GM21381 (cell line): ENCODE results near the gene IL10RB.
"Not testable (repeated sequence)": the region's sequence is repeated elsewhere in the genome, so short reads cannot be mapped to it uniquely, and the experiment has no call there.

Experiments used
- ATAC-seq: cut with Tn5 transposase; IDR thresholded peaks from one replicate; pipeline ENCODE4 v1.9.1; 2021; ENCODE audit warnings: mild to moderate bottlenecking, moderate library complexity; ENCODE audit not compliant: unreplicated experiment

Gene IL10RB

GRCh38 chr21:33300701-33301631, 34.8 kb downstream of the IL10RB start:
- no peak for ATAC-seq

DNA sequence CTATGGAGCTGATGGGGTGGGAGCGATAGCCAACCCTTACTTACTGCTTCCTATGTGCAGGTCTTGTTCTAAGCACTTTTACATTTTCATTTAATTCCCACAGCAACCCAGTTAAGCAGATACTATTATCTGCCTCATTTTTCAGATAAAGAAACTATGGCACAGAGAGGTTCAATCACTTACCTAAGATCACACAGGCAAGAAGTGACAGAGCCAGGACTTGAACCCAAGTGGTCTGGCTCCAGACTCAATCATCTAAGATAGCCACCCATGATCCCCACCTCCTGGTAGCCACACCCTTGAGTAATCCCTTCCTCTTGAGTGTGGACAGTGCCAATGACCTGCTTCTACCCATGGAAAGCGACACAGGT, 35.5 kb downstream of the IL10RB start:
- no peak for ATAC-seq

- ATAC-seq: no peak
Observed at GRCh38 chr21:33302055-33302454, 35.9 kb downstream of the IL10RB start.

- no peak for ATAC-seq
Observed at GRCh38 chr21:33302796-33303195, 36.6 kb downstream of the IL10RB start.

- no peak for ATAC-seq
Observed at GRCh38 chr21:33305344-33305671, 39.1 kb downstream of the IL10RB start.

DNA sequence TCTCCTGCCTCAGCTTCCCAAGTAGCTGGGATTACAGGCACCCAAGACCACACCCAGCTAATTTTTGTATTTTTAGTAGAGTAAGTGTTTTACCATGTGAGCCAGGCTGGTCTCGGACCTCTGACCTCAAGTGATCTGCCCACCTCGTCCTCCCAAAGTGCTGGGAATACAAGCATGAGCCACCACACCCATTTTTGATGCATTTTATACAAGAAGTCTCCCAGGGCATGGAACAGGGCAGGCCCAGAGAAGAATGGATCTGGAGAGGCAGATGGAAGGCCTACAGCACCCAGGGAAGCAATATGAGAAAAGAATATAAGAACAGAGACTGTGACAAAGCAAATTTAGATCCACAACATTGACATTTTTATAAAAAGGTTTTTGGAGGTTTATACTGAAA, 39.8 kb downstream of the IL10RB start:
- ATAC-seq: no peak

- peak; percentile 83 for ATAC-seq
Observed at GRCh38 chr21:33308586-33309490, 42.7 kb downstream of the IL10RB start.

DNA sequence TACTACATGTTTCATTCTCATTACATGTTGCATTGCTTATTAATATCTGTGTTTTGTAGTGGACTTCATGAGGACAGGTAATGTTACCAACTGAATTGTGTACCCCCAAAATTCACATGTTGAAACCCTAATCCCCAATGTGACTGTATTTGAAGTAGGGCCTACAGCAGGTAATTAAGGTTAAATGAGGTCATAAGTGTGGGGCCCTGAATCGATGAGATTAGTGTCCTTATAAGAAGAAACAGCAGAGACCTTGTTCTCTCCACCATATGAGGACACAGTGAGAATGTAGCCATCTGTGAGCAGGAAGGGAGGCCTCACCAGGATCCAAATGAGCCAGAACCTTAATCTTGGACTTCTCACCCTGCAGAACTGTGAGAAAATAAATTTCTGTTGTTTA, 43.6 kb downstream of the IL10RB start:
- ATAC-seq: no peak

DNA sequence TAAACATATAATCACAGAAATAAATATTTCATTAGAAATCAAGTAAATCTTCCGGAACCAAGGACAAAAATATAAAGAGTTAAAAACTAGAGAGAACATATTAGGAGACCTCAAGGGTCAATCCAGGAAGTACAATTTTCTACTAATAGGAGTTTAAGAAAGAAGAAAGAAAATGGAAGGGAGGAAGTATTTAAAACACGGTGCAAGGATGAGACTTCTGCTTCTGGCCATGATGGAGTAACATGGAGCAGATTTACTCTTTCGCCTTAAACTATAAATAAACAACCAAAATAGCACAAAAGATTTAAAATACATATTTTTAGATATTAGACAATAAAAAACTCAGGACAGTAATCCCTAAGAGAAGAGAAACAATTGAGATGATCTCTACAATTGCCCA, 46.0 kb downstream of the IL10RB start:
- no peak for ATAC-seq

DNA sequence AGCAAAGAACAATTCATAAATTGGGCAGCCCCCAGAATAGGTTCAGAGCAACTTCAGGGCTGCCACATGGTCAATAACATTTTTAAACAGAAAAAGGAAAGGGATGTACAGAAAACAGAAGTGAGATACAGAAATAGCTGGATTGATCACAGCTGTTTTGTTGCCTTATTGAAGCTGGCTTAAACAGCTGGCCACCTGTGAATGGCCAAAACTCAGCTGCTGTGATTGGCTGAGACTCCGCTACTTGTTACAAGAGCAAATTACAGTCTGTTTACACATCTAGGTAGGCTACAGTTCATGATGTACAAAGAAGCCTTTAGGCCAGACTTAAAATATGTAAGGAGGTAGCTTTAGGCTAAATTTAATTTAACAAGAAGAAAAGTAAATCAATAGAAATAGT, 47.0 kb downstream of the IL10RB start:
- ATAC-seq: no peak

DNA sequence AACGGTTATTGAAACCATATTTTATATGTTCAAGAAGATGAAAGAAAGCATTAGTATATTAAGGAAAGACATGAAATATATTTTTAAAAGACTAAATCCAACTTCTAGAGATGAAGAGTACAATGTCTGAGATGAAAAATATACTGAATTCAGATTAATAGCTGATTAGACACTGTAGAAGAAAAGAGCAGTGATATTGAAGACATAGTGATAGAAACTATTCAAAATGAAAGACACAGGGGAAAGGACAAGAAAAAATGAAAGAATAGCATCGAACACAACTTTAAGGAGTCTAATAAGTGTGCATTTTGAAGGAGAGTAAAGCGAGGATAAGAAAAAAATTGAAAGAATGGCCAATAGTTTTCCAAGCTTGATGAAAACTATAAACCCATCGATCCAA, 47.4 kb downstream of the IL10RB start:
- no peak for ATAC-seq

DNA sequence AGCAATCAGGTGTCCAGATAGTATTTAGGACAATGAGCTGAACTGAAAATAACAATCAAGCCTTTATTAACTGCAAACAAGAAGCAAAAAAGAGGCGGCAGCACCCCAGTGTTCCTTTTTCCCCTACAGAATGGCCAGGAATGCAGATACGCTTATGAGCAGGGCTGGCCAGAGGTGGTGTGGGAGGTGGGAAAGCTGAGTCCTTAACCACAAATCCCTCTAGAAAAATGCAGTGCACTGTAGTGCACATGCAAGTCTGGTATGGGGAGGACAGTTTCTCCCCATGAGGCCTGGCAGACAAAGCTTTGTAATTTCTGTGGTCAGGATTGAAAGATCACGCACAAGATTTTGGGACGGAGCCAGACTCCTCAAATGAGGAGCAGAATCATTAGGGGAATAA, 47.9 kb downstream of the IL10RB start:
- no peak for ATAC-seq

DNA sequence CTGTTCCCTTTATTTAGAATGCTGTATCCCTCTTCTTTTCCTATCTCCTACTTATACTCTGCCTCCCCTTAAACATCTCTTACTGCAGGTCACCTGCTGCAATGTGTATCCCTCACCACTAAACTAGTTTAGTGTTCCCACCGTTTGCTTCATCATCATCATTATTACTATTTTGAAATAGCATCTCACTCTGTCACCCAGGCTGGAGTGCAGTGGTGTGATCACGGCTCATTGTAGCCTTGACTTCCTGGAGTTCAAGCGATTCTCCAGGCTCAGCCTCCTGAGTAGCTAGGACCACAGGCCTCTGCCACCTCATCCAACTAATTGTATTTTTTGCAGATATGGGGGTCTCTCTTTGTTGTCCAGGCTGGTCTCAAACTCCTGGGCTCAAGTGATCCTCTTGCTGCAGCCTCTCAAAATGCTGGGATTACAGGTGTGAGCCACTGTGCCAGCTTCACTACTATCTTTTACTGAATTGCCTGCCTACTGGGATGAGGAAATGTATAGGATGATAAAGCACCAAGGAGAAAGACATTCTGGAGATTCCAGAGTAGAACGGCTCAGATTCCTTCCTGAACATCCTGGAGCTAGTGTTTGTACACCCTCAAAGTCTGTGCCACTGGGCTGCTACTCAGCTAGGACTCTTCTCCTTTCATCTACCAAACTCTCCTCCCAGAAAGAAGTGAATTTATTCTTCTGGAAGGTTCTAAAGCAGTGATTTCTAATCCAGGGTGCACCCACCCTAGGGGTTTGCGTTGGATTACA, 50.0 kb downstream of the IL10RB start:
- ATAC-seq: no peak

GRCh38 chr21:33317145-33317544, 51.0 kb downstream of the IL10RB start:
- ATAC-seq: no peak

DNA sequence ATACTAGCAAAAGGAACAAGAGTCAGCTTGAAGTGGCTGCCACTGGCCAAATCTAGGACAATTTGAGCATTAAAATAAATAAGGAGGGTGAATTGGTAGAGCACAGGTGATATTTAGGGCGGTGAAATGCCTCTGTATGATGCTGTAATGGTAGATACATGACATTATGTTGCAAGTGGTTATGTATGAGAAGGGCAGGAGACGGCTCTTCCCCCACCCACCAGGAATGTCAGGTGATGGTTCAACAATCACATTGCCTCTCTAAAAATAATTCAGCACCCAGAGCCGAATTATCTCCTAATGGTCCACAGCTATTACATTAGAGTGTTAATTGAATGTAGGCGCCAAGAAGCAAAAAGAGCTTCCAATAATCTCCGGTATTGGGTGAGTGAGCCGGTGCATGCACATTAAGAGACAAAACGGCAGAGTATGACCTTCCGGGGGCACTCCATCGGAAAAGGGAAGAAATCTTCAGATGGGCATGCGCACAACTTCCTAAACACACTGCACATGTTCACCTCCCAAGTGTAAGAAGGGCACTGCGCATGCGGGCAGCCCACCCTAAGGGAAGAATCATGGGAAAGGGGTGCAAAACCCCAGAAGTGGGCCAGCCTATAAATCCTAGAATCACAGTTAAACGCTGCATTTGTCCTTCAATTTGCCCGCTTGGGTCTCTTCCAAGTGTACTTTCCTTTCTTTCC, 51.8 kb downstream of the IL10RB start:
- ATAC-seq: no peak

- ATAC-seq: not testable (repeated sequence)
Observed at GRCh38 chr21:33321005-33321404, 54.8 kb downstream of the IL10RB start.

DNA sequence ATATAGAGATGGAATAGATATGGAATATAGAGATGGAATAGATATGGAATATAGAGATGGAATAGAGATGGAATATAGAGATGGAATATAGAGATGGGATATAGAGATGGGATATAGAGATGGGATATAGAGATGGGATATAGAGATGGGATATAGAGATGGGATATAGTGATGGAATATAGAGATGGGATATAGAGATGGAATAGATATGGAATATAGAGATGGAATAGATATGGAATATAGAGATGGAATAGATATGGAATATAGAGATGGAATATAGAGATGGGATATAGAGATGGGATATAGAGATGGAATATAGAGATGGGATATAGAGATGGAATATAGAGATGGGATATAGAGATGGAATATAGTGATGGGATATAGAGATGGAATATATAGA, 57.4 kb downstream of the IL10RB start:
- ATAC-seq: not testable (repeated sequence)

DNA sequence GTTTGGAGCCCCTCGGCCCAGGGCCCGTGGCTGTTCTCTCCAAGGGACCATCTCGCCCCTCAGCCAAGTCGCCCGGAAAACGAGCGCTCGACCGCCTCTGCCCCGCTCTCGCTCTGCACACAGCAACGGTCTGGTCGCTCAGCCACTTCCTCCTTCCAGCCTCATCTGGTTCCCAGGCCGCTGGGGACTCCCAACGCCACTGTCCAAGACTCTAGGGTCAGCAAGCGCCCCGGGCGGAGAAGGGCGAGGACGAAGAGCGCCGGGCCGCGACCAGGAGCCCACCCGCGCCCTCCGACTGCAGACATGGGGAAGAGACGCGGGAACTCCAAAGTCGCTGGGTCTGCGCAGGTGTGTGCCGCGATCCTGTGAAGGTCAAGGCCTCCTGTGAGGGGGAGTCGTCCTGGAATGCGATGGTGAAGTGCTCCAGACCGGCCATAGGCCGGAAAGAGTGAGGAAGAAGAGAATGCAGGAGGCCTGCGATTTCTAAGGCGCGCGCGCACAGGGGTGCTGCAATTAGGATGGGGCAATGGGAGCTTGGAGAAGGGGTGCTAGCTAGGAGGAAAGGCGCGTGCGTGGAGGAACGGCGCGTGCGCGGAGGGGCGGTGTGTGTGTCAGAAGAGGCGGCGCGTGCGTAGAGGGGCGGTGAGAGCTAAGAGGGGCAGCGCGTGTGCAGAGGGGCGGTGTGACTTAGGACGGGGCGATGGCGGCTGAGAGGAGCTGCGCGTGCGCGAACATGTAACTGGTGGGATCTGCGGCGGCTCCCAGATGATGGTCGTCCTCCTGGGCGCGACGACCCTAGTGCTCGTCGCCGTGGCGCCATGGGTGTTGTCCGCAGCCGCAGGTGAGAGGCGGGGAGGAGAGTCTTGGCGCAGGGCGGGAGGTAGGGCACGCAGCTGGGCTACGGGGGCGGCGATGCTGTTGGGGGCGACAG, 58.4 kb downstream of the IL10RB start, which contains the start of gene IFNAR1:
Gene IFNAR1, plus strand, starts transcription at position 680 of the 931 bp plus-strand sequence. Its CDS starts 86 bp downstream, at position 766.
- peak; percentile 69 for ATAC-seq
